Fibroblast of lung (primary cell): ENCODE data around the gene PRPF40B. TPM values are rescaled to one million over a fixed set of nuclear protein-coding genes. Genes with fewer than 3 reads are reported as not detected.

Experiments
- DNase-seq, 2 donors: peaks; one replicate each; pipeline versions ENCODE4 v3.0.0 to v3.0.0-alpha.2; 2010; ENCODE audit warnings: low read depth in 2 of 2
- H2AFZ ChIP-seq: 2 replicates; pipeline ENCODE4 v1.5.1; 2012; ENCODE audit warnings: low read length, control low read depth, inconsistent platforms
- H3K27ac ChIP-seq: 2 replicates; pipeline ENCODE4 v1.5.1; 2011; ENCODE audit warnings: low read length, control low read depth; ENCODE audit not compliant: insufficient read depth
- H3K27me3 ChIP-seq: 2 replicates; pipeline ENCODE4 v1.5.1; 2011; ENCODE audit warnings: mild to moderate bottlenecking, low read length; ENCODE audit not compliant: control insufficient read depth, insufficient read depth
- H3K36me3 ChIP-seq: 2 replicates; pipeline ENCODE4 v1.5.1; 2011; ENCODE audit warnings: low read length; ENCODE audit not compliant: control insufficient read depth, insufficient read depth
- H3K4me1 ChIP-seq: 2 replicates; pipeline ENCODE4 v1.5.1; 2011; ENCODE audit warnings: low read length; ENCODE audit not compliant: control insufficient read depth, insufficient read depth; ENCODE audit errors: extremely low read depth
- H3K4me2 ChIP-seq: 2 replicates; pipeline ENCODE4 v1.5.1; 2011; ENCODE audit warnings: low read length, control low read depth; ENCODE audit not compliant: insufficient read depth; ENCODE audit errors: extremely low read depth
- H3K4me3 ChIP-seq, 4 experiments: fragments of 200-600 bp in 1 of 4; sonication (generic) in 1 of 4; replicated peaks in 1 of 4; 2 replicates each; pipeline ENCODE4 v1.5.1; 2011 to 2016; ENCODE audit warnings: low read length in 4 of 4, low read depth in 3 of 4, mild to moderate bottlenecking in 3 of 4, control low read depth in 2 of 4, inconsistent platforms in 1 of 4, mixed read lengths in 1 of 4; ENCODE audit not compliant: insufficient read depth in 1 of 4; ENCODE audit errors: control extremely low read depth in 1 of 4
- H3K79me2 ChIP-seq: 2 replicates; pipeline ENCODE4 v1.5.1; 2012; ENCODE audit warnings: mild to moderate bottlenecking, low read length, inconsistent platforms; ENCODE audit not compliant: control insufficient read depth, insufficient read depth
- H3K9ac ChIP-seq: 2 replicates; pipeline ENCODE4 v1.5.1; 2011; ENCODE audit warnings: mild to moderate bottlenecking, low read length, control low read depth; ENCODE audit not compliant: insufficient read depth
- H3K9me3 ChIP-seq: 2 replicates; pipeline ENCODE4 v1.5.1; 2012; ENCODE audit warnings: low read depth, low read length; ENCODE audit not compliant: control insufficient read depth, insufficient read depth
- H4K20me1 ChIP-seq: 2 replicates; pipeline ENCODE4 v1.5.1; 2011; ENCODE audit warnings: low read length; ENCODE audit not compliant: control insufficient read depth, insufficient read depth; ENCODE audit errors: extremely low read depth
- CTCF ChIP-seq, 2 donors: IDR thresholded peaks in 1 of 2; conservative IDR thresholded peaks in 1 of 2; 1 replicate in 1 of 2; 2 replicates in 1 of 2; pipeline ENCODE4 v1.5.1; 2011 to 2012; ENCODE audit warnings: low read length in 2 of 2, control low read depth in 1 of 2, inconsistent platforms in 1 of 2, low read depth in 1 of 2, mild to moderate bottlenecking in 1 of 2
- EZH2 ChIP-seq: IDR thresholded peaks from 2 replicates; pipeline ENCODE4 v1.5.1; 2012; ENCODE audit warnings: low read length, control low read depth, mild to moderate bottlenecking; ENCODE audit errors: missing control alignments
- polyA plus RNA-seq, 2 donors: library from polyadenylated mRNA; depleted of rRNA in 1 of 2; stranded (reverse) in 1 of 2; unstranded in 1 of 2; fragments of >200 nt; gene quantifications; 2 replicates each; pipeline ENCODE4 v1.2.1, GENCODE V29; 2011 to 2012; ENCODE audit warnings: missing spikeins in 1 of 2
- total RNA-seq: library from RNA; depleted of rRNA; stranded (reverse); fragments of >200 nt; gene quantifications from 2 replicates; pipeline ENCODE4 v1.2.1, GENCODE V29; 2014

Gene PRPF40B
- total and polyA plus RNA-seq, 2 donors (not counting 1 experiment from before 2014, with no cell fraction given): 6.4 to 11.7 TPM

GRCh38 chr12:49583366-49584094 lies 39.8 kb upstream of the PRPF40B start:
- H3K79me2 ChIP-seq: no peaks in the 10 kb centered on the region
- H3K4me2 ChIP-seq: no peak overlapping the region
- TF ChIP-seq CTCF (conservative IDR thresholded peaks at IDR 0.05 in 1 of 2, IDR thresholded peaks at IDR 0.05 in 1 of 2; ENCODE audit: low read depth in 1 of 2, low read length in 2 of 2): no peak
- TF ChIP-seq EZH2: no peak
- no peaks in the 10 kb centered on the region for H3K4me1 ChIP-seq
- no peaks in the 10 kb centered on the region for H3K36me3 ChIP-seq
- DNase-seq: peak in 1 of 2 donors; percentile 65
- H3K27ac ChIP-seq: no peak overlapping the region
- no peaks in the 10 kb centered on the region for H3K9me3 ChIP-seq
- H3K27me3 ChIP-seq: no peaks in the 10 kb centered on the region
- no peak overlapping the region for H3K9ac ChIP-seq
- H3K4me3 ChIP-seq: no peak overlapping the region
- no peak overlapping the region for H2AFZ ChIP-seq
- H4K20me1 ChIP-seq: no peaks in the 10 kb centered on the region

- no peak for DNase-seq
Observed at GRCh38 chr12:49584591-49584990, 38.8 kb upstream of the PRPF40B start.

More at GRCh38 chr12:49584591-49584990, 38.8 kb upstream of the PRPF40B start:
- no peak for TF ChIP-seq CTCF (conservative IDR thresholded peaks at IDR 0.05 in 1 of 2, IDR thresholded peaks at IDR 0.05 in 1 of 2; ENCODE audit: low read depth in 1 of 2, low read length in 2 of 2)
- no peak for TF ChIP-seq EZH2
- Histone ChIP-seq H3K4me3 (no peak overlapping the region), H3K79me2 (no peaks in the 10 kb centered on the region), H3K9me3 (no peaks in the 10 kb centered on the region), H2AFZ (no peak overlapping the region), H4K20me1 (no peaks in the 10 kb centered on the region), H3K4me2 (no peak overlapping the region), H3K36me3 (no peaks in the 10 kb centered on the region), H3K4me1 (no peaks in the 10 kb centered on the region), H3K27me3 (no peaks in the 10 kb centered on the region), H3K9ac (no peak overlapping the region), H3K27ac (no peak overlapping the region)
